ENCODE data around the gene PDCL3. TPM values are rescaled to one million over a fixed set of nuclear protein-coding genes. Genes with fewer than 3 reads are reported as not detected.

The PDCL3 gene
- total RNA-seq, 2 experiments from 2014 or later = 22.0 to 24.4 TPM

DNA sequence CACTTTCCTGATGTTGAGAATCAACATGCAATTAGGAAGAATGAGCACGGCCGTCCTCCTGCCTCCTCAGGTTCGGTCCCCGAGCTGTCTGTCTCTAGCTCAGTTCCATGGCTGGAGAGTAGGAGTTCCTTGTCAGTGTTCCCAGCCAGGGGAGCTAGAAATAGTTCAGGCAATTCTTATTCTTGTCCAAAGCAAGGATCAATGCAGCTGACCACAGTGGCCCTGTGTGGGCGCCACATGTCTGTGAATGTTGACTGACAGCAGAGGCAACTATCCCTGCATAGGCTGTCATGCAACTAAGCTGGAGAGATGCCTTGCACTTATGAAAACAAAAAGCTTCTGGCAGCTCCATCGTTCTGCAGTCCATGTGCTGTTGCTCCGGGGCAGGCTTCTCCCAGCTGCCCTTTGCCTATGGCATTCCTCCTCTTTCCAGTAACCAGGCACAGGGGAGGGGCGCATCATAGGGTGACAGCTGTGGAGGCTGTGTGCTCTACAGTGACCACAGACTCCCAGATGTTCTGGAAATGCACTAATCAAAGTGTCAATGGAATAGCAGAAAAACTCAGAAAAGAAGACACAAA is 58.7 kb downstream of the PDCL3 start:
- Mint-ChIP-seq H3K4me3 (no peak overlapping the region), H3K36me3 (peaks cover 3% of the 10 kb centered on the region), H3K9me3 (peaks cover 4% of the 10 kb centered on the region), H3K27ac (no peak overlapping the region), H3K4me1 (no peaks in the 10 kb centered on the region), H3K27me3 (peaks cover 6% of the 10 kb centered on the region)
- DNase-seq (no peak), ATAC-seq (ENCODE audit: low read depth) (no peak)
- POLR2A ChIA-PET = interaction anchor here (0.6 to 1.4 kb wide), 2 partner anchors 11 to 703 kb away, joined by 3 read pairs; no protein-coding TSS in a partner anchor

DNA sequence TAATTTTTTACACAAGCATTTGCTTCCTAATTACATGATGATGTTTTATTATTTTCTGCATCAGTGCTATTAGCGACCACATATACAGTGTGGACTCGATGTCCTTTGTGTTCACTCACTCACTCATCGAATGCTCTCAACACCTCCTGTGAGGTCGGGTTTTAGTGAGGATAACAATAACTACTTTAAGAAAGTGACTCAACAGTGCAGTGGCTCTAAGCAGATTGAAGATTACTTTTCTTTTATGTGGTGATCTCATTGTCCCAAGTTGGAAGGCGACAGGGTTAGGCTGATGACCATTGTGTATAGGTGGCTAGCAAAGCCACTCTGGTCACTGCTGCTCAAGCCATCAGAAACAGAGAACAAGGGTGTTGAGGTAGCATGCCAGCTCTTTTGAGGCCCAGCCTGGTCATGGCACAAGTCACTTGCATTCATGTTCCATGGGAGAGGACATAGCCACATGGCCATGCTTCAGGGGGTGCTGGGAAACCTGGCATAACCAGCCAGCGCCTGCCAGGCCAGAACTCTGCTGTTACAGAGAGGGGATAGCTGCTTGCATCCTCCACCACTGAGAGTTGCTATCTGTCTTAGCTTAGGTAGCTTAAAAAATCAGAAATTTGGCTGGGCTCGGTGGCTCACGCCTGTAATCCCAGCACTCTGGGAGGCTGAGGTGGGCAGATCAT is 60.4 kb downstream of the PDCL3 start:
- peaks cover 4% of the 10 kb centered on the region for H3K9me3 Mint-ChIP-seq
- ATAC-seq (ENCODE audit: low read depth) (no peak), DNase-seq (no peak)
- POLR2A ChIA-PET = no interaction called here
- H3K4me1 Mint-ChIP-seq = no peaks in the 10 kb centered on the region
- H3K27ac Mint-ChIP-seq = no peak overlapping the region
- H3K4me3 Mint-ChIP-seq = no peak overlapping the region
- H3K27me3 Mint-ChIP-seq = peaks cover 7% of the 10 kb centered on the region
- peaks cover 3% of the 10 kb centered on the region for H3K36me3 Mint-ChIP-seq

- peaks cover 7% of the 10 kb centered on the region for H3K27me3 Mint-ChIP-seq
- ATAC-seq (ENCODE audit: low read depth) (no peak), DNase-seq (no peak)
- H3K36me3 Mint-ChIP-seq = peaks cover 3% of the 10 kb centered on the region
- H3K4me3 Mint-ChIP-seq = no peak overlapping the region
- POLR2A ChIA-PET = no interaction called here
- H3K9me3 Mint-ChIP-seq = peaks cover 4% of the 10 kb centered on the region
- no peaks in the 10 kb centered on the region for H3K4me1 Mint-ChIP-seq
- H3K27ac Mint-ChIP-seq = no peak overlapping the region
Observed at GRCh38 chr2:100623930-100624329, 61.1 kb downstream of the PDCL3 start.

DNA sequence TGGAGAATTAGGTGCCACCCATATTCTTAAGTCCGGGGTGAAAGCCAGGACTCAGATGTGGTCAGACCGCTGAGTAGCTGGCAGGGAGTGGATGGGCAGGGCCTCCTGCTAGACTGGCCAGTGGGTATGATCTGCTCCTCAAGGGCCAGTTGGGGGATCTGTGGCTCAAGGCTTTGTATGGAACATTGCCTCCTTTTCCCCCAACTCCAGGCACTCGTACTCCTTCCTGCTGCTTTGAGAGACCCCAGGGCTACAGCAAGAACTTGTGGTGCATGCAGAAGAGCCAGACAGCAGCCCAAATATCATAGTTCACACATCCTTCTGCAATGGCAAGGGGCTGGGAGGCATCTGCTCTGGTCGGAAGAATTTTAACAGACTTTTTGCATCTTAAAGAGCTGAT is 61.7 kb downstream of the PDCL3 start:
- peaks cover 7% of the 10 kb centered on the region for H3K27me3 Mint-ChIP-seq
- no peak for ATAC-seq (ENCODE audit: low read depth)
- POLR2A ChIA-PET = no interaction called here
- no peaks in the 10 kb centered on the region for H3K4me1 Mint-ChIP-seq
- no peak for DNase-seq
- H3K36me3 Mint-ChIP-seq = peaks cover 3% of the 10 kb centered on the region
- peaks cover 4% of the 10 kb centered on the region for H3K9me3 Mint-ChIP-seq
- no peak overlapping the region for H3K4me3 Mint-ChIP-seq
- no peak overlapping the region for H3K27ac Mint-ChIP-seq

DNA sequence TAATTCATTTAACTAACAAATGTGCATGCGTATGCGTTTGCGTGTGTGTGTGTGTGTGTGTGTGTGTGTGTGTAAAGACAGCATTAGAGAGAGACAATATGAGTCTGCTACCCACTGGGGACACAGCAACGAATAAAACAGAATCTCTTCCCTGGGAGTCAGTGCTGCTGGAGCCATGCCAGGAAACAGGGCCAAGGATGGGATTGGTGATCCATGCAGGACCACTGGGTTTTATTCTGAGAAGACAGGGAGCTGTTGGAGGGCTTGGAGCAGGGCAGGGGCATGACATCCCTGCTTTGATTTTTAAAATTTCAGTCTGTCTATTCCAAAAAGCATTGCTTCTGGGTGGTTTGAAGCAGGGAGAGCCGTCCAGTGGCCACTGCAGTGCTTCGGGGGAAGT is 62.9 kb downstream of the PDCL3 start:
- POLR2A ChIA-PET = no interaction called here
- DNase-seq (no peak), ATAC-seq (ENCODE audit: low read depth) (no peak)
- Mint-ChIP-seq H3K9me3 (peaks cover 4% of the 10 kb centered on the region), H3K27ac (no peak overlapping the region), H3K27me3 (peaks cover 9% of the 10 kb centered on the region), H3K36me3 (peaks cover 1% of the 10 kb centered on the region), H3K4me3 (no peak overlapping the region), H3K4me1 (peaks cover 11% of the 10 kb centered on the region)

Other genes with a start within 250 kb of the PDCL3 start
- gene LONRF2, start 240.5 kb upstream of the PDCL3 start, total RNA-seq = under 1 TPM; 0.08 to 0.09 TPM
- gene CHST10, start 145.3 kb upstream of the PDCL3 start, total RNA-seq = 1 to 10 TPM; 5.5 to 6.4 TPM
- not detected for gene NMS, start 92.5 kb upstream of the PDCL3 start, total RNA-seq

Measured in activated naive CD8-positive, alpha-beta T cell treated with anti-CD3 and anti-CD28 coated beads, Interleukin-2, amount 10 ng/mL, durations not matched to agents 7 days and 5 days (primary cell).